H54 (cell line): ENCODE results near the gene LCE5A.
A peak's percentile ranks its signal among the peaks of the same experiment; 100 is the strongest.

Experiments used
- DNase-seq: peaks from one replicate; pipeline ENCODE4 v3.0.0; 2011; ENCODE audit warnings: low spot score, mixed read lengths; ENCODE audit not compliant: insufficient read length
- FAIRE-seq: peaks from 3 replicates; lab custom pipeline; 2011; peaks lifted over from hg19 to GRCh38; lab: Jason Lieb, UNC
- POLR2A ChIP-seq: IDR thresholded peaks from 2 replicates; pipeline ENCODE4 v1.6.1; 2011; ENCODE audit warnings: low read depth, mild to moderate bottlenecking, low read length

The LCE5A gene

GRCh38 chr1:152502496-152503180 lies 8.0 kb upstream of the LCE5A start:
- no peak for FAIRE-seq
- no peak for TF ChIP-seq POLR2A
- DNase-seq, result no peak

DNA sequence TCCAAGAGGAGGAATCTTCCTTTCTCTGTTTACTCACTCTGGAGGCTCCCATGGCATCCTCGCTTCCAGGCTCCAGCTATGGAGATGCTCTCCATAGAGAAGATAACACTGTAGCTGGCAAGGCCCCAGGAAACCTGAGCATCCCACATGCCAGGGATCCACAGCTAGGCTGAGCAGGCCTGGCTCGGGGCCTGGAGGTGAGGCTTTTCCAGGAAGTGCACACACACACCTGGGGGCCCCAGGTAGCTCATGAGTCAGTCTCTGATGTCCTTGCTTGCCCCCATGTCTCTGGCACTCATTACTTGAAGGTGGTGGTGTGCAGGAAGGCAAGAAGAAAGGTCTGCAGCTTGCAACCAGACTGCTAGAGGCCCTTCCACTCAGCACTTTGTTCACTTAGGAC lies 5.5 kb upstream of the LCE5A start:
- TF ChIP-seq POLR2A, result no peak
- FAIRE-seq (no peak), DNase-seq (no peak)

DNA sequence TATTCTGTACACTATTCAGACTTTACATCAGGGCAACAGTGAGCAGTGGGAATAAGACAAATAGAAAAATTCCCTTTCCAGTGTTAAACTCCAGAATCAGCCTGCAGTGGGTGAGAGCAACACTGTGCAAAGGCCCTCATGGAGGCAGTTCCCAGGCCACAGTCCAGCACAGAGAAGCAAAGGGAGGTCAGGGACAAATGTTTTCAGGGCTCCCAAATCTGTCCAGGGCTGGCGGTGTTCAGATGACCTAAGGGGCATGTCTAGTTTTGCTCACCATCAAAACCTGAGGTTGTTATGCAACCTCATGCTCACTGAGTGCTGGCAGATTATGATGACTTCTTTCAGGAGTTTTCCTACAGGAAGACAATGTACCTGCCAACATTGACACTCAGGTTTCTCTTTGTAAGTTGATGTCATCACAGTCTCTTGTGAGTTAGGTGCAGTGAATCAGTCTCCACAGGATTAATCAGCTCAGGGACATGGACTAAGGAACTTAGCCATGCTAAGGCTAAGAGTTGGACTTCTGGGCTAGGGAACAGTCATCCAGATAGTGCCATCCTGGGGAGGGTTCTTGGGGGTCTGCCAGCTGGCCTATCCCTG lies 3.6 kb upstream of the LCE5A start:
- no peak for TF ChIP-seq POLR2A
- FAIRE-seq (no peak), DNase-seq (no peak)

GRCh38 chr1:152511596-152511995 lies 993 bp downstream of the LCE5A start:
- DNase-seq (no peak), FAIRE-seq (no peak)
- TF ChIP-seq POLR2A, result no peak

DNA sequence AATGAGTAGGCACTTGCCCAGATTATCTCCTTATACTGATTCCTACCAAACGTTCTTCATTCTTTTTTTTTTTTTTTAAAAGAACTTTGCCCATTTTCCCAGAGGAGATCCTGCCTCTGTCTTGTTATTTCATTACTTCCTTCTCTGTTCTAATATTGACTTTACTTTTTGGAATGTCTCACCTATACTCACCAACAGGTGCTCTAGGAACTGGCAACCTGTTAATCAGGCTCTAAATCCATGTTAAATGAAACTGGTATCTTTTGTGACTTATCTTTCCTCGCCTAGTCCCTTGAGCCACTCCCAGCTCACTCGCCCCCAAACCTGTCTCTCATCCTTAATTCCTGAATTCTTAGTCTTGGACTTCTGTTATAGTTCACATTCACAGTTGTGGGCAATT lies 2.5 kb downstream of the LCE5A start:
- DNase-seq (no peak), FAIRE-seq (no peak)
- TF ChIP-seq POLR2A, result no peak

GRCh38 chr1:152514715-152515433 lies 4.3 kb downstream of the LCE5A start:
- no peak for FAIRE-seq
- no peak for DNase-seq
- no peak for TF ChIP-seq POLR2A

DNA sequence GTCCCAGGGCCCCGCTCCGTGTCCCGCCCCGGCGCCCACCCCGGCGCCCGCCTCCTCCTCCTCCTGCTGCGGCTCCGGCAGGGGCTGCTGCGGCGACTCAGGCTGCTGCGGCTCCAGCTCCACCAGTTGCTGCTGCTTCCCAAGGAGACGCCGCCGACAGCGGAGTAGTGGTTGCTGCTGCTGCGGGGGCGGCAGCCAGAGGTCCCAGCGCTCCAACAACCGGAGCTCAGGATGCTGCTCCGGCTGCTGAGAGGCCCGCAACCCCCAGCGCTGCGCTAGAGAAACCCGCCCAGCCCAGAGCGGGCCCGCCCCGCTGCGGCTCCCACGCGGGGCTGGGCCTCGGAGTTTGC lies 4.8 kb downstream of the LCE5A start:
- DNase-seq (no peak), FAIRE-seq (no peak)
- TF ChIP-seq POLR2A, result no peak

GRCh38 chr1:152516082-152516481 lies 5.5 kb downstream of the LCE5A start:
- no peak for DNase-seq
- TF ChIP-seq POLR2A, result no peak
- no peak for FAIRE-seq

DNA sequence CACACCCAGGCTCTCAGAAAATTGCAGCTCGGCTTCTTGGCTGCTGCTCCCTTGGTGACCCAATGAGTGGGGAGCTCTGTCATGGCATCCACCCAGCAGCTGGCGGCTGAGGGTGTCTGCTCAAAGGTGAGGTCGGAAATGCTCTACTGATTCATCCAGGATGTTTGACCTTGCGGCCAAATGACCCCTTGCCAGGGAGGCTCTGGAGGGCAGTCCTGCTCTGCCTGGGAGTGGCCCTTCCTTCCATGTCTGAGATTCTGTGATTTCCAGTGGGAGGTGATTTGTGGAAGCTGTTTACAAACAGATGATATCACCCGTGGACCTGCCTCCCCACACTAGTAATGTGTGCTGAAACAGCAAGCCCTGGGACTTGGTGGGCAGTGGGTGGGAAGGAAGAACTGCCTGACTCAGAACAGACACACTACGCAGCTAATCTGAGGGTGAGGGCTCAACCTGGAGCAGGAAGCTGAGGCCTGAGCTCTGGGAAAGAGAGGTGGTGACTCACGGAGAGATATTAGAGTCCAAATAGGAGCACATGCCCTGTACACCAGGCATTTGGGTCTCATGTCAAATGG lies 6.7 kb downstream of the LCE5A start:
- TF ChIP-seq POLR2A, result no peak
- FAIRE-seq (no peak), DNase-seq (peak; percentile 33)

DNA sequence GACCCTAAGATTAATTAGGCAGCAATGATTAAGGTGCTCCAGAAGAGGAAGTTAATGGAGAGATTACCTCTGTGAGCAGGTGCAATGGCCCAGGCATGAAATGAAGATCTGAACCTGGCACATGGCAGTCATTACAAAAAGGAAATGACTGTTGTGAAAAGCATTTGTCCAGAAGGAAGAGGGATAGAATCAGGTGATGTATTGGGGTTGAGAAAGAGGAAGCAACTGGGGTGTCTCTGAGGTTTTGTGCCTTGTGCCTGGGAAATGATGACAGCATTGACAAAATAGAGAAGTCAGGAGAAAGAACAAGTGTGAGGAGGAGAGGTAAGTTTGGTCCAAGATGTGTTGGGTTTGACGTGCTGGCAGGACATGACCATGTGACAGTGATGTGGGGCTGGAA lies 9.2 kb downstream of the LCE5A start:
- no peak for FAIRE-seq
- TF ChIP-seq POLR2A, result no peak
- DNase-seq, result no peak

GRCh38 chr1:152520561-152521090 lies 10.0 kb downstream of the LCE5A start:
- FAIRE-seq (no peak), DNase-seq (no peak)
- no peak for TF ChIP-seq POLR2A

- DNase-seq (no peak), FAIRE-seq (no peak)
- TF ChIP-seq POLR2A, result no peak
Observed at GRCh38 chr1:152525080-152525641, 14.6 kb downstream of the LCE5A start.

GRCh38 chr1:152533327-152533938 lies 22.8 kb downstream of the LCE5A start:
- FAIRE-seq, result peak; percentile 78
- TF ChIP-seq POLR2A, result no peak
- DNase-seq, result peak; percentile 19

GRCh38 chr1:152535774-152536173 lies 25.2 kb downstream of the LCE5A start:
- no peak for TF ChIP-seq POLR2A
- FAIRE-seq (no peak), DNase-seq (no peak)
